Hepatocyte (in vitro differentiated cells): ENCODE measurements around the gene DUSP16. TPM values are rescaled to one million over a fixed set of nuclear protein-coding genes. Genes with fewer than 3 reads are reported as not detected.
"Not testable (repeated sequence)": the region's sequence is repeated elsewhere in the genome, so short reads cannot be mapped to it uniquely, and the experiment has no call there.

ENCODE experiments used
- DNase-seq: peaks from one replicate; pipeline ENCODE4 v3.0.0-alpha.2; 2016; ENCODE audit warnings: low spot score
- H2AFZ ChIP-seq: fragments of 200-600 bp; sonication (generic); 2 replicates; pipeline ENCODE4 v1.6.0; 2016; ENCODE audit warnings: antibody characterized with exemption, mild to moderate bottlenecking
- H3K27ac ChIP-seq: fragments of 200-600 bp; sonication (generic); 2 replicates; pipeline ENCODE4 v1.5.1; 2016; ENCODE audit warnings: mild to moderate bottlenecking
- H3K27me3 ChIP-seq: fragments of 200-600 bp; sonication (generic); 2 replicates; pipeline ENCODE4 v1.6.1; 2016
- H3K36me3 ChIP-seq: fragments of 200-600 bp; sonication (generic); replicated peaks from 2 replicates; pipeline ENCODE4 v1.5.1; 2016; ENCODE audit warnings: low read depth; ENCODE audit not compliant: insufficient read depth
- H3K4me1 ChIP-seq: fragments of 200-600 bp; sonication (generic); 2 replicates; pipeline ENCODE4 v1.5.1; 2016; ENCODE audit warnings: mild to moderate bottlenecking, moderate library complexity; ENCODE audit not compliant: insufficient read depth
- H3K4me2 ChIP-seq: fragments of 200-600 bp; sonication (generic); 2 replicates; pipeline ENCODE4 v1.6.0; 2016
- H3K4me3 ChIP-seq: fragments of 200-600 bp; sonication (generic); 2 replicates; pipeline ENCODE4 v1.5.1; 2016; ENCODE audit warnings: mild to moderate bottlenecking
- H3K79me2 ChIP-seq: fragments of 200-600 bp; sonication (generic); 2 replicates; pipeline ENCODE4 v1.6.0; 2017; ENCODE audit warnings: mild to moderate bottlenecking
- H3K9me2 ChIP-seq: fragments of 200-600 bp; sonication (generic); replicated peaks from 2 replicates; pipeline ENCODE4 v1.6.0; 2017; ENCODE audit warnings: mild to moderate bottlenecking; ENCODE audit not compliant: insufficient read depth
- H3K9me3 ChIP-seq: fragments of 200-600 bp; sonication (generic); 2 replicates; pipeline ENCODE4 v1.5.1; 2016; ENCODE audit warnings: low read depth, mild to moderate bottlenecking
- H4K20me1 ChIP-seq: fragments of 200-600 bp; sonication (generic); 2 replicates; pipeline ENCODE4 v1.6.0; 2016; ENCODE audit warnings: mild to moderate bottlenecking; ENCODE audit not compliant: insufficient read depth, poor library complexity, severe bottlenecking
- EZH2 ChIP-seq: fragments of 200-600 bp; sonication (generic); IDR thresholded peaks from 2 replicates; pipeline ENCODE4 v1.6.1; 2016; ENCODE audit warnings: antibody characterized with exemption, mild to moderate bottlenecking, borderline replicate concordance
- EZH2phosphoT487 ChIP-seq: fragments of 200-600 bp; sonication (generic); IDR thresholded peaks from one replicate; pipeline ENCODE4 v1.6.1; 2018; ENCODE audit warnings: antibody characterized with exemption, mild to moderate bottlenecking, low read depth, moderate library complexity; ENCODE audit not compliant: unreplicated experiment, severe bottlenecking
- WGBS: methylation state at CpG from one replicate; pipeline ENCODE4 v1.1.6; 2016; ENCODE audit warnings: low lambda C conversion rate; ENCODE audit errors: missing lambda C conversion rate; 5-methylcytosine and 5-hydroxymethylcytosine counted together
- polyA plus RNA-seq: library from polyadenylated mRNA; unstranded; fragments of >200 nt; fragmentation: Nextera tagmentation; extraction: Ambion mirVana; gene quantifications from 2 replicates; pipeline ENCODE4 v1.2.1, GENCODE V29; 2016
- total RNA-seq: library from RNA; depleted of rRNA; stranded (reverse); fragments of >200 nt; gene quantifications from 2 replicates; pipeline ENCODE4 v1.2.3, GENCODE V29; 2014
- TF ChIP-seq, protein P1 (sequence below): fragments of 200-600 bp; sonication (generic); IDR thresholded peaks from 2 replicates; pipeline ENCODE4 v1.5.1; 2016; ENCODE audit warnings: antibody characterized with exemption, mild to moderate bottlenecking; ENCODE audit not compliant: poor library complexity

DUSP16 gene
- total and polyA plus RNA-seq, 2 experiments from 2014 or later: 13.4 to 74.1 TPM

- no peak overlapping the region for H3K4me3 ChIP-seq
- no peak overlapping the region for H2AFZ ChIP-seq
- H3K27me3 ChIP-seq: no peaks in the 10 kb centered on the region
- H3K9me2 ChIP-seq: no peaks in the 10 kb centered on the region
- no peak for DNase-seq
- H3K4me2 ChIP-seq: no peak overlapping the region
- H4K20me1 ChIP-seq: no peaks in the 10 kb centered on the region
- H3K9me3 ChIP-seq: no peaks in the 10 kb centered on the region
- H3K79me2 ChIP-seq: peaks cover 74% of the 10 kb centered on the region
- H3K4me1 ChIP-seq: peaks cover 40% of the 10 kb centered on the region
- H3K27ac ChIP-seq: peak overlapping the region; percentile 25
- H3K36me3 ChIP-seq: no peaks in the 10 kb centered on the region
- TF ChIP-seq, protein P1, sequence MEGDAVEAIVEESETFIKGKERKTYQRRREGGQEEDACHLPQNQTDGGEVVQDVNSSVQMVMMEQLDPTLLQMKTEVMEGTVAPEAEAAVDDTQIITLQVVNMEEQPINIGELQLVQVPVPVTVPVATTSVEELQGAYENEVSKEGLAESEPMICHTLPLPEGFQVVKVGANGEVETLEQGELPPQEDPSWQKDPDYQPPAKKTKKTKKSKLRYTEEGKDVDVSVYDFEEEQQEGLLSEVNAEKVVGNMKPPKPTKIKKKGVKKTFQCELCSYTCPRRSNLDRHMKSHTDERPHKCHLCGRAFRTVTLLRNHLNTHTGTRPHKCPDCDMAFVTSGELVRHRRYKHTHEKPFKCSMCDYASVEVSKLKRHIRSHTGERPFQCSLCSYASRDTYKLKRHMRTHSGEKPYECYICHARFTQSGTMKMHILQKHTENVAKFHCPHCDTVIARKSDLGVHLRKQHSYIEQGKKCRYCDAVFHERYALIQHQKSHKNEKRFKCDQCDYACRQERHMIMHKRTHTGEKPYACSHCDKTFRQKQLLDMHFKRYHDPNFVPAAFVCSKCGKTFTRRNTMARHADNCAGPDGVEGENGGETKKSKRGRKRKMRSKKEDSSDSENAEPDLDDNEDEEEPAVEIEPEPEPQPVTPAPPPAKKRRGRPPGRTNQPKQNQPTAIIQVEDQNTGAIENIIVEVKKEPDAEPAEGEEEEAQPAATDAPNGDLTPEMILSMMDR: no peak
- no peak for TF ChIP-seq EZH2phosphoT487
- TF ChIP-seq EZH2: no peak
These were observed 39.4 kb downstream of the DUSP16 start for GRCh38 chr12:12523229-12523628.

GRCh38 chr12:12522657-12523056 is 40.0 kb downstream of the DUSP16 start:
- not testable (repeated sequence) for H3K4me2 ChIP-seq, DNase-seq, H4K20me1 ChIP-seq, H3K27me3 ChIP-seq, H3K9me3 ChIP-seq, H3K4me3 ChIP-seq, H2AFZ ChIP-seq, H3K36me3 ChIP-seq, H3K9me2 ChIP-seq
- Histone ChIP-seq H3K79me2 (peaks cover 74% of the 10 kb centered on the region), H3K4me1 (peaks cover 38% of the 10 kb centered on the region), H3K27ac (peak overlapping the region; percentile 54)
- WGBS: 93% methylated on average over 4 of the region's 4 CpGs

DNA sequence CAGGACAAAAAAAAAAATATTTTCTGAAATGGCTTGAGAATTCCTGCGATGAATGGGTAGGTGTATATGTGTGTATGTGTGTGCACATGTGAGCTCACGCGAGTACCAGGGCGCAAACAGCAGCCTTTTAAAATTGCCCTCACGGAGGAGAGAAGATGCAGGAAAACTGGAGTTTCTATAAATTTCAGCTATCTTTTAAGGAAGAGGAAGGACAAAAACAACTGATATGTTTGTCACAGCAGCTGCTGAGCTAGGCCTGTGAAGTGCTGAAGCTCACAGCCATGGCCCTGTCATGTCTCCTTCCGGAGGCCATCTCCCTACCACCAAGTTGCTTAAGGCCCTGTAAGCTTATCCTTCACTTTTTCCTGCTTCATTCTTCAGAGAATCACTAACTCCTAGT is 40.8 kb downstream of the DUSP16 start:
- Histone ChIP-seq H2AFZ (no peak overlapping the region), H3K4me1 (peaks cover 31% of the 10 kb centered on the region), H3K9me3 (no peaks in the 10 kb centered on the region), H3K4me2 (no peak overlapping the region), H3K27ac (peak overlapping the region; percentile 54), H3K4me3 (no peak overlapping the region), H3K27me3 (no peaks in the 10 kb centered on the region), H3K79me2 (peaks cover 79% of the 10 kb centered on the region), H3K9me2 (no peaks in the 10 kb centered on the region), H3K36me3 (no peaks in the 10 kb centered on the region), H4K20me1 (no peaks in the 10 kb centered on the region)
- TF ChIP-seq EZH2 (no peak), EZH2phosphoT487 (no peak)
- TF ChIP-seq, protein P1: no peak
- DNase-seq: no peak
- WGBS: 93% methylated on average over 6 of the region's 6 CpGs

GRCh38 chr12:12521044-12521485 is 41.6 kb downstream of the DUSP16 start:
- no peak overlapping the region for H3K4me3 ChIP-seq
- TF ChIP-seq EZH2phosphoT487: no peak
- TF ChIP-seq, protein P1: no peak
- TF ChIP-seq EZH2: no peak
- H2AFZ ChIP-seq: no peak overlapping the region
- no peak overlapping the region for H3K4me2 ChIP-seq
- H4K20me1 ChIP-seq: no peaks in the 10 kb centered on the region
- WGBS: 86% methylated on average over 8 of the region's 8 CpGs
- no peaks in the 10 kb centered on the region for H3K27me3 ChIP-seq
- peaks cover 79% of the 10 kb centered on the region for H3K79me2 ChIP-seq
- H3K36me3 ChIP-seq: no peaks in the 10 kb centered on the region
- H3K27ac ChIP-seq: peak overlapping the region; percentile 92
- H3K9me3 ChIP-seq: no peaks in the 10 kb centered on the region
- H3K9me2 ChIP-seq: no peaks in the 10 kb centered on the region
- peaks cover 25% of the 10 kb centered on the region for H3K4me1 ChIP-seq
- DNase-seq: no peak
